ENCODE results near the gene WDR59.

WDR59 gene

GRCh38 chr16:74982256-74982655, 2.7 kb downstream of the WDR59 start:
- peaks cover 4% of the 10 kb centered on the region for H4K20me1 ChIP-seq (ENCODE audit: insufficient read depth, low read length, poor library complexity, severe bottlenecking)
- TF ChIP-seq, protein P1, sequence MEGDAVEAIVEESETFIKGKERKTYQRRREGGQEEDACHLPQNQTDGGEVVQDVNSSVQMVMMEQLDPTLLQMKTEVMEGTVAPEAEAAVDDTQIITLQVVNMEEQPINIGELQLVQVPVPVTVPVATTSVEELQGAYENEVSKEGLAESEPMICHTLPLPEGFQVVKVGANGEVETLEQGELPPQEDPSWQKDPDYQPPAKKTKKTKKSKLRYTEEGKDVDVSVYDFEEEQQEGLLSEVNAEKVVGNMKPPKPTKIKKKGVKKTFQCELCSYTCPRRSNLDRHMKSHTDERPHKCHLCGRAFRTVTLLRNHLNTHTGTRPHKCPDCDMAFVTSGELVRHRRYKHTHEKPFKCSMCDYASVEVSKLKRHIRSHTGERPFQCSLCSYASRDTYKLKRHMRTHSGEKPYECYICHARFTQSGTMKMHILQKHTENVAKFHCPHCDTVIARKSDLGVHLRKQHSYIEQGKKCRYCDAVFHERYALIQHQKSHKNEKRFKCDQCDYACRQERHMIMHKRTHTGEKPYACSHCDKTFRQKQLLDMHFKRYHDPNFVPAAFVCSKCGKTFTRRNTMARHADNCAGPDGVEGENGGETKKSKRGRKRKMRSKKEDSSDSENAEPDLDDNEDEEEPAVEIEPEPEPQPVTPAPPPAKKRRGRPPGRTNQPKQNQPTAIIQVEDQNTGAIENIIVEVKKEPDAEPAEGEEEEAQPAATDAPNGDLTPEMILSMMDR (conservative IDR thresholded peaks at IDR 0.05; ENCODE audit: low read length), result no peak
- no peak for TF ChIP-seq EZH2phosphoT487 (IDR thresholded peaks at IDR 0.05; ENCODE audit: borderline replicate concordance)

GRCh38 chr16:74975591-74975990, 9.3 kb downstream of the WDR59 start:
- no peaks in the 10 kb centered on the region for H3K4me1 ChIP-seq (ENCODE audit: insufficient read depth, low read length, poor library complexity, severe bottlenecking)
- no peak overlapping the region for H3K4me3 ChIP-seq (ENCODE audit: low read length, poor library complexity, severe bottlenecking)
- TF ChIP-seq EZH2phosphoT487 (IDR thresholded peaks at IDR 0.05; ENCODE audit: borderline replicate concordance), result no peak
- TF ChIP-seq, protein P1 (conservative IDR thresholded peaks at IDR 0.05; ENCODE audit: low read length), result no peak
- no peaks in the 10 kb centered on the region for H3K36me3 ChIP-seq (ENCODE audit: insufficient read depth, low read length)
- no peak overlapping the region for H3K4me2 ChIP-seq (ENCODE audit: low read depth, low read length, poor library complexity, severe bottlenecking)
- no peak overlapping the region for H3K9ac ChIP-seq (ENCODE audit: low read depth, low read length, poor library complexity, severe bottlenecking)
- no peaks in the 10 kb centered on the region for H3F3A ChIP-seq (ENCODE audit: low read depth)
- no peaks in the 10 kb centered on the region for H3K27me3 ChIP-seq (ENCODE audit: insufficient read depth, low read length, poor library complexity, severe bottlenecking)
- no peak overlapping the region for H2AFZ ChIP-seq (ENCODE audit: low read length)
- H3K9me3 ChIP-seq (ENCODE audit: insufficient read depth, low read depth, low read length), result no peaks in the 10 kb centered on the region
- H4K20me1 ChIP-seq (ENCODE audit: insufficient read depth, low read length, poor library complexity, severe bottlenecking), result no peaks in the 10 kb centered on the region
- no peaks in the 10 kb centered on the region for H3K9me2 ChIP-seq (replicated peaks; ENCODE audit: low read depth, low read length)
- no peaks in the 10 kb centered on the region for H3K79me2 ChIP-seq (ENCODE audit: insufficient read depth, low read length)

More at GRCh38 chr16:74982256-74982655, 2.7 kb downstream of the WDR59 start:
- no peaks in the 10 kb centered on the region for H3K9me2 ChIP-seq (replicated peaks; ENCODE audit: low read depth, low read length)
- no peaks in the 10 kb centered on the region for H3F3A ChIP-seq (ENCODE audit: low read depth)
- H3K36me3 ChIP-seq (ENCODE audit: insufficient read depth, low read length), result no peaks in the 10 kb centered on the region
- no peak overlapping the region for H2AFZ ChIP-seq (ENCODE audit: low read length)
- peaks cover 27% of the 10 kb centered on the region for H3K79me2 ChIP-seq (ENCODE audit: insufficient read depth, low read length)
- no peak overlapping the region for H3K4me3 ChIP-seq (ENCODE audit: low read length, poor library complexity, severe bottlenecking)
- peak overlapping the region; percentile 57 for H3K4me2 ChIP-seq (ENCODE audit: low read depth, low read length, poor library complexity, severe bottlenecking)
- H3K9ac ChIP-seq (ENCODE audit: low read depth, low read length, poor library complexity, severe bottlenecking), result no peak overlapping the region
- no peaks in the 10 kb centered on the region for H3K9me3 ChIP-seq (ENCODE audit: insufficient read depth, low read depth, low read length)
- H3K27me3 ChIP-seq (ENCODE audit: insufficient read depth, low read length, poor library complexity, severe bottlenecking), result no peaks in the 10 kb centered on the region
- H3K4me1 ChIP-seq (ENCODE audit: insufficient read depth, low read length, poor library complexity, severe bottlenecking), result peaks cover 8% of the 10 kb centered on the region

- Histone ChIP-seq H3F3A (ENCODE audit: low read depth) (no peaks in the 10 kb centered on the region), H3K4me2 (ENCODE audit: low read depth, low read length, poor library complexity, severe bottlenecking) (no peak overlapping the region), H2AFZ (ENCODE audit: low read length) (no peak overlapping the region), H3K79me2 (ENCODE audit: insufficient read depth, low read length) (no peaks in the 10 kb centered on the region), H3K9me3 (ENCODE audit: insufficient read depth, low read depth, low read length) (no peaks in the 10 kb centered on the region), H4K20me1 (ENCODE audit: insufficient read depth, low read length, poor library complexity, severe bottlenecking) (no peaks in the 10 kb centered on the region), H3K4me3 (ENCODE audit: low read length, poor library complexity, severe bottlenecking) (no peak overlapping the region), H3K36me3 (ENCODE audit: insufficient read depth, low read length) (no peaks in the 10 kb centered on the region), H3K9ac (ENCODE audit: low read depth, low read length, poor library complexity, severe bottlenecking) (no peak overlapping the region), H3K27me3 (ENCODE audit: insufficient read depth, low read length, poor library complexity, severe bottlenecking) (no peaks in the 10 kb centered on the region), H3K9me2 (replicated peaks; ENCODE audit: low read depth, low read length) (no peaks in the 10 kb centered on the region), H3K4me1 (ENCODE audit: insufficient read depth, low read length, poor library complexity, severe bottlenecking) (no peaks in the 10 kb centered on the region)
- TF ChIP-seq EZH2phosphoT487 (IDR thresholded peaks at IDR 0.05; ENCODE audit: borderline replicate concordance), result no peak
- TF ChIP-seq, protein P1 (conservative IDR thresholded peaks at IDR 0.05; ENCODE audit: low read length), result no peak
These were observed 11.6 kb downstream of the WDR59 start for GRCh38 chr16:74973304-74973703.

Measured in Loucy (cell line).